Panc1 (cell line): ENCODE results near the gene TMSB4Y. TPM values are rescaled to one million over a fixed set of nuclear protein-coding genes. Genes with fewer than 3 reads are reported as not detected.

Source experiments
- ATAC-seq: fragments of 200-7000 bp; cut with Tn5 transposase; 2 replicates; pipeline ENCODE4 v1.9.1; 2020; ENCODE audit warnings: mild to moderate bottlenecking, moderate library complexity
- BruUV-seq: library from RNA; stranded (reverse); fragments of 400-500 nt; replicated peaks from 2 replicates; lab custom pipeline; 2021; lab: Mats Ljungman, UMichigan
- CTCF ChIA-PET: fragments of 300-600 bp; sonication (Branson Sonifier 250); formaldehyde crosslinking; loops from one replicate; lab custom pipeline; 2022; ENCODE audit warnings: antibody characterized with exemption; lab: Charles Lee
- POLR2A ChIA-PET: fragments of 300-600 bp; sonication (Branson Sonifier 250); formaldehyde crosslinking; loops from one replicate; lab custom pipeline; 2022; ENCODE audit warnings: antibody characterized with exemption; lab: Charles Lee
- DNase-seq: peaks from one replicate; pipeline ENCODE4 v3.0.0-alpha.2; 2010; ENCODE audit warnings: low read depth, low spot score
- H3K27ac ChIP-seq: 2 replicates; pipeline ENCODE4 v1.5.1; 2011; ENCODE audit warnings: mild to moderate bottlenecking, low read length, inconsistent platforms
- H3K27me3 ChIP-seq: fragments of 200-500 bp; sonication (Bioruptor generic); 2 replicates; pipeline ENCODE4 v1.6.0; 2014; ENCODE audit warnings: low read length, inconsistent platforms; ENCODE audit not compliant: control insufficient read depth, insufficient read depth
- H3K36me3 ChIP-seq: fragments of 200-500 bp; sonication (Bioruptor generic); 2 replicates; pipeline ENCODE4 v1.5.1; 2014; ENCODE audit warnings: inconsistent platforms, mild to moderate bottlenecking, low read length, moderate library complexity; ENCODE audit not compliant: control insufficient read depth, insufficient read depth
- H3K4me1 ChIP-seq: 2 replicates; pipeline ENCODE4 v1.5.1; 2011; ENCODE audit warnings: inconsistent platforms, mild to moderate bottlenecking, low read length, moderate library complexity; ENCODE audit not compliant: control insufficient read depth, insufficient read depth
- H3K4me3 ChIP-seq, 2 experiments: 2 replicates each; pipeline ENCODE4 v1.5.1; 2011 to 2012; ENCODE audit warnings: low read depth in 2 of 2, low read length in 2 of 2, mild to moderate bottlenecking in 2 of 2, inconsistent platforms in 1 of 2, moderate library complexity in 1 of 2
- H3K9me3 ChIP-seq: fragments of 200-500 bp; sonication (Bioruptor generic); 2 replicates; pipeline ENCODE4 v1.5.1; 2014; ENCODE audit warnings: low read depth, mild to moderate bottlenecking, inconsistent platforms, low read length, moderate library complexity; ENCODE audit not compliant: control insufficient read depth, insufficient read depth
- POLR2AphosphoS5 ChIP-seq: IDR thresholded peaks from 2 replicates; pipeline ENCODE4 v1.6.1; 2012; ENCODE audit warnings: mild to moderate bottlenecking, low read depth, low read length, moderate library complexity
- SIN3A ChIP-seq: IDR thresholded peaks from 2 replicates; pipeline ENCODE4 v1.6.1; 2012; ENCODE audit warnings: low read depth, mild to moderate bottlenecking, low read length, moderate library complexity, borderline replicate concordance; ENCODE audit not compliant: insufficient read depth
- TCF7L2 ChIP-seq: IDR thresholded peaks from 2 replicates; pipeline ENCODE4 v1.6.1; 2011; ENCODE audit warnings: mild to moderate bottlenecking, low read depth, low read length, inconsistent platforms
- in situ Hi-C: cut with HindIII; loops from 2 replicates; pipeline ENCODE4 v1.10.0; 2016; ENCODE audit warnings: low sequenced_read_pairs, low pct_unique_long_range_greater_than_20kb
- intact Hi-C: fragments of 100-400 bp; cut with micrococcal nuclease; formaldehyde crosslinking; loops from one replicate; pipeline ENCODE4 v1.10.0; 2022; ENCODE audit not compliant: unreplicated experiment
- total RNA-seq: library from RNA; stranded (reverse); gene quantifications from one replicate; pipeline ENCODE4 v1.2.1, GENCODE V29; 2021; ENCODE audit not compliant: unreplicated experiment
- TF ChIP-seq, protein P1 (sequence below), 2 experiments: IDR thresholded peaks; 2 replicates each; pipeline ENCODE4 v1.6.1; 2011 to 2012; ENCODE audit warnings: low read depth in 2 of 2, control low read depth in 1 of 2, low read length in 1 of 2, mild to moderate bottlenecking in 1 of 2, moderate library complexity in 1 of 2; ENCODE audit not compliant: insufficient read depth in 1 of 2
- TF ChIP-seq, protein P2 (sequence below): fragments of 450-650 bp; IDR thresholded peaks from 2 replicates; pipeline ENCODE4 v1.5.1; 2017; ENCODE audit warnings: mild to moderate bottlenecking

TMSB4Y gene
- total RNA-seq, 1 experiment from 2014 or later: not detected

DNA sequence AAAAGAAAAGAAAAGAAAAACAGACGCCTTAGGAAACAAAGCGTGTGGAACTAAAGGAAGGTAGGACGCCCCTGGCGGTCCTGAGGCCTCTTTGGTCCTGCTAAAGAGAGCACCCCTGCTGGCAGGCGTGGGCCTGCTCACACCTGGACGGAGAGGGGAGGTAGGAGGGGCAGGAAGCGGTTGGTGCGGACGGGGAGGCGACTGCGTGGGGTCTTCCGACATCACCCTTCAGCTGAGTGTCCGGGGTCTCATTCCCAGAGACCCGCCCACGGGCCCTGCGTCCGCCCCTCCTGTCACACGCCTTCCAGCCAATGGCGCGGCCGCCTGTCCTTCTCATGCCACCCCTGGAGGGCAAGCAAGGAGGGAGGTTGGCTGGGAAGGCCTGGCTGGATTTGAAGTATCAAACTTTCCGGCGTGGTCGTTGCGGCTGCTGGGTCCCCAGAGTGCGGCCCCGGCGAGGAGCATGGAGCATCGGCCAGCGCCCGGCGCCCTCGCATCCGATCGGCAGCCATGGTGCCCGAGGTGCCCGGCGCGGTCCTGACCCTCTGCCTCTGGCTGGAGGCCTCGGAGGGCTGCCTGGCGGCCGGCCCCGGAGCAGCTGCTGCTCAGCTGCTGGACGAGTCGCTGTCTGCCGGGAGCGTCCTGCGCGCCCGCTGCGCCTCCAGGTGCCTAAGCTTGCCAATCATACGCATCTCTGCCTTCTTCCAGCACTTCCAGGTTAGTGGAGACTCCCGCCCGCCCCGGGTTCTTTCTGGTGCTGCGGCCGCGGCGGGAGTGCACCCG lies 47.8 kb downstream of the TMSB4Y start:
- no TSS peak for BruUV-seq
- CTCF ChIA-PET: no interaction called here
- intact Hi-C loops: no loop called here
- H3K36me3 ChIP-seq: no peaks in the 10 kb centered on the region
- H3K4me1 ChIP-seq: no peaks in the 10 kb centered on the region
- no peaks in the 10 kb centered on the region for H3K9me3 ChIP-seq
- DNase-seq: no peak
- no peak overlapping the region for H3K4me3 ChIP-seq
- H3K27me3 ChIP-seq: no peaks in the 10 kb centered on the region
- H3K27ac ChIP-seq: no peak overlapping the region
- in situ Hi-C loops: no loop called here
- ATAC-seq: no peak
- POLR2A ChIA-PET: no interaction called here
- TF ChIP-seq TCF7L2 (no peak), POLR2AphosphoS5 (no peak), SIN3A (no peak)
- TF ChIP-seq, protein P1, sequence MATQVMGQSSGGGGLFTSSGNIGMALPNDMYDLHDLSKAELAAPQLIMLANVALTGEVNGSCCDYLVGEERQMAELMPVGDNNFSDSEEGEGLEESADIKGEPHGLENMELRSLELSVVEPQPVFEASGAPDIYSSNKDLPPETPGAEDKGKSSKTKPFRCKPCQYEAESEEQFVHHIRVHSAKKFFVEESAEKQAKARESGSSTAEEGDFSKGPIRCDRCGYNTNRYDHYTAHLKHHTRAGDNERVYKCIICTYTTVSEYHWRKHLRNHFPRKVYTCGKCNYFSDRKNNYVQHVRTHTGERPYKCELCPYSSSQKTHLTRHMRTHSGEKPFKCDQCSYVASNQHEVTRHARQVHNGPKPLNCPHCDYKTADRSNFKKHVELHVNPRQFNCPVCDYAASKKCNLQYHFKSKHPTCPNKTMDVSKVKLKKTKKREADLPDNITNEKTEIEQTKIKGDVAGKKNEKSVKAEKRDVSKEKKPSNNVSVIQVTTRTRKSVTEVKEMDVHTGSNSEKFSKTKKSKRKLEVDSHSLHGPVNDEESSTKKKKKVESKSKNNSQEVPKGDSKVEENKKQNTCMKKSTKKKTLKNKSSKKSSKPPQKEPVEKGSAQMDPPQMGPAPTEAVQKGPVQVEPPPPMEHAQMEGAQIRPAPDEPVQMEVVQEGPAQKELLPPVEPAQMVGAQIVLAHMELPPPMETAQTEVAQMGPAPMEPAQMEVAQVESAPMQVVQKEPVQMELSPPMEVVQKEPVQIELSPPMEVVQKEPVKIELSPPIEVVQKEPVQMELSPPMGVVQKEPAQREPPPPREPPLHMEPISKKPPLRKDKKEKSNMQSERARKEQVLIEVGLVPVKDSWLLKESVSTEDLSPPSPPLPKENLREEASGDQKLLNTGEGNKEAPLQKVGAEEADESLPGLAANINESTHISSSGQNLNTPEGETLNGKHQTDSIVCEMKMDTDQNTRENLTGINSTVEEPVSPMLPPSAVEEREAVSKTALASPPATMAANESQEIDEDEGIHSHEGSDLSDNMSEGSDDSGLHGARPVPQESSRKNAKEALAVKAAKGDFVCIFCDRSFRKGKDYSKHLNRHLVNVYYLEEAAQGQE (IDR thresholded peaks at IDR 0.05; ENCODE audit: insufficient read depth in 1 of 2, low read depth in 2 of 2, low read length in 1 of 2): no peak
- TF ChIP-seq, protein P2, sequence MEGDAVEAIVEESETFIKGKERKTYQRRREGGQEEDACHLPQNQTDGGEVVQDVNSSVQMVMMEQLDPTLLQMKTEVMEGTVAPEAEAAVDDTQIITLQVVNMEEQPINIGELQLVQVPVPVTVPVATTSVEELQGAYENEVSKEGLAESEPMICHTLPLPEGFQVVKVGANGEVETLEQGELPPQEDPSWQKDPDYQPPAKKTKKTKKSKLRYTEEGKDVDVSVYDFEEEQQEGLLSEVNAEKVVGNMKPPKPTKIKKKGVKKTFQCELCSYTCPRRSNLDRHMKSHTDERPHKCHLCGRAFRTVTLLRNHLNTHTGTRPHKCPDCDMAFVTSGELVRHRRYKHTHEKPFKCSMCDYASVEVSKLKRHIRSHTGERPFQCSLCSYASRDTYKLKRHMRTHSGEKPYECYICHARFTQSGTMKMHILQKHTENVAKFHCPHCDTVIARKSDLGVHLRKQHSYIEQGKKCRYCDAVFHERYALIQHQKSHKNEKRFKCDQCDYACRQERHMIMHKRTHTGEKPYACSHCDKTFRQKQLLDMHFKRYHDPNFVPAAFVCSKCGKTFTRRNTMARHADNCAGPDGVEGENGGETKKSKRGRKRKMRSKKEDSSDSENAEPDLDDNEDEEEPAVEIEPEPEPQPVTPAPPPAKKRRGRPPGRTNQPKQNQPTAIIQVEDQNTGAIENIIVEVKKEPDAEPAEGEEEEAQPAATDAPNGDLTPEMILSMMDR: no peak

- intact Hi-C loops: no loop called here
- in situ Hi-C loops: no loop called here
- ATAC-seq: no peak
- Histone ChIP-seq H3K27me3 (no peaks in the 10 kb centered on the region), H3K9me3 (no peaks in the 10 kb centered on the region), H3K4me1 (no peaks in the 10 kb centered on the region), H3K36me3 (no peaks in the 10 kb centered on the region), H3K4me3 (no peak overlapping the region), H3K27ac (no peak overlapping the region)
- no peak for DNase-seq
- ChIA-PET POLR2A (no interaction called here), CTCF (no interaction called here)
- TF ChIP-seq, protein P1 (IDR thresholded peaks at IDR 0.05; ENCODE audit: insufficient read depth in 1 of 2, low read depth in 2 of 2, low read length in 1 of 2): no peak
- no peak for TF ChIP-seq TCF7L2
- TF ChIP-seq, protein P2: no peak
- no peak for TF ChIP-seq SIN3A
- TF ChIP-seq POLR2AphosphoS5: no peak
- no TSS peak for BruUV-seq
Measured at GRCh38 chrY:13754661-13755060, 51.0 kb downstream of the TMSB4Y start.
